Liver (tissue), 9 donors: Measurements from ENCODE around the gene TBX15. TPM values are rescaled to one million over a fixed set of nuclear protein-coding genes. Genes with fewer than 3 reads are reported as not detected.

Experiments
- DNase-seq: peaks from one replicate; pipeline ENCODE4 v3.0.0-alpha.2; 2017; ENCODE audit warnings: low spot score
- H3K27ac ChIP-seq, 2 donors: one replicate each; pipeline ENCODE4 v1.7.0; 2013; ENCODE audit warnings: inconsistent platforms in 2 of 2, low read length in 2 of 2, control low read depth in 1 of 2, low read depth in 1 of 2, mild to moderate bottlenecking in 1 of 2
- H3K27me3 ChIP-seq, 4 donors: one replicate each; pipeline versions ENCODE4 v1.6.1 to v1.7.0; 2013; ENCODE audit warnings: low read length in 3 of 4, inconsistent platforms in 1 of 4, mild to moderate bottlenecking in 1 of 4, moderate library complexity in 1 of 4; ENCODE audit not compliant: control insufficient read depth in 4 of 4, insufficient read depth in 4 of 4
- H3K36me3 ChIP-seq, 4 donors: one replicate each; pipeline versions ENCODE4 v1.6.1 to v1.7.0; 2013; ENCODE audit warnings: low read length in 3 of 4, mild to moderate bottlenecking in 3 of 4, low read depth in 1 of 4, moderate library complexity in 1 of 4; ENCODE audit not compliant: control insufficient read depth in 4 of 4, insufficient read depth in 3 of 4
- H3K4me1 ChIP-seq, 4 donors: one replicate each; pipeline versions ENCODE4 v1.6.1 to v1.7.0; 2013; ENCODE audit warnings: low read length in 3 of 4, mild to moderate bottlenecking in 3 of 4, moderate library complexity in 1 of 4; ENCODE audit not compliant: control insufficient read depth in 4 of 4, insufficient read depth in 4 of 4
- H3K4me3 ChIP-seq, 3 donors: one replicate each; pipeline versions ENCODE4 v1.6.1 to v1.7.0; 2013; ENCODE audit warnings: low read length in 3 of 3, control low read depth in 1 of 3, low read depth in 1 of 3, mild to moderate bottlenecking in 1 of 3
- H3K9ac ChIP-seq, 2 donors: one replicate each; pipeline ENCODE4 v1.7.0; 2013; ENCODE audit warnings: low read length in 2 of 2, mild to moderate bottlenecking in 2 of 2, moderate library complexity in 2 of 2, control low read depth in 1 of 2, low read depth in 1 of 2
- H3K9me3 ChIP-seq, 4 donors: one replicate each; pipeline versions ENCODE4 v1.6.1 to v1.7.0; 2013; ENCODE audit warnings: low read length in 3 of 4; ENCODE audit not compliant: control insufficient read depth in 4 of 4
- ATF3 ChIP-seq: IDR thresholded peaks from 2 replicates; pipeline ENCODE4 v1.6.1; 2016; ENCODE audit warnings: antibody characterized with exemption
- EGR1 ChIP-seq, 2 donors: IDR thresholded peaks; 2 replicates each; pipeline ENCODE4 v1.6.1; 2016 to 2018; ENCODE audit warnings: antibody characterized with exemption in 2 of 2, low read depth in 2 of 2
- FOXA2 ChIP-seq: IDR thresholded peaks from 2 replicates; pipeline ENCODE4 v1.6.1; 2016; ENCODE audit warnings: antibody characterized with exemption
- GABPA ChIP-seq, 2 donors: IDR thresholded peaks in 1 of 2; conservative IDR thresholded peaks in 1 of 2; 2 replicates each; pipeline ENCODE4 v1.6.1; 2016; ENCODE audit warnings: antibody characterized with exemption in 2 of 2, mild to moderate bottlenecking in 1 of 2, moderate library complexity in 1 of 2
- HNF4A ChIP-seq, 2 donors: conservative IDR thresholded peaks; 2 replicates each; pipeline ENCODE4 v1.6.1; 2016; ENCODE audit warnings: antibody characterized with exemption in 2 of 2, mild to moderate bottlenecking in 2 of 2
- HNF4G ChIP-seq: IDR thresholded peaks from 2 replicates; pipeline ENCODE4 v1.6.1; 2016; ENCODE audit warnings: antibody characterized with exemption
- JUND ChIP-seq, 2 donors: IDR thresholded peaks; 2 replicates each; pipeline ENCODE4 v1.6.1; 2016; ENCODE audit warnings: antibody characterized with exemption in 2 of 2
- MAX ChIP-seq: IDR thresholded peaks from 2 replicates; pipeline ENCODE4 v1.6.1; 2016; ENCODE audit warnings: antibody characterized with exemption
- NR2F2 ChIP-seq: IDR thresholded peaks from 2 replicates; pipeline ENCODE4 v1.6.1; 2016; ENCODE audit warnings: antibody characterized with exemption
- RAD21 ChIP-seq, 2 donors: IDR thresholded peaks; 2 replicates each; pipeline ENCODE4 v1.6.1; 2016; ENCODE audit warnings: antibody characterized with exemption in 2 of 2, mild to moderate bottlenecking in 2 of 2
- RXRA ChIP-seq, 2 donors: IDR thresholded peaks; 2 replicates each; pipeline ENCODE4 v1.6.1; 2017 to 2018; ENCODE audit warnings: antibody characterized with exemption in 2 of 2, mild to moderate bottlenecking in 1 of 2
- SP1 ChIP-seq: IDR thresholded peaks from 2 replicates; pipeline ENCODE4 v1.6.1; 2018; ENCODE audit warnings: antibody characterized with exemption, mild to moderate bottlenecking
- TAF1 ChIP-seq: conservative IDR thresholded peaks from 2 replicates; pipeline ENCODE4 v1.6.1; 2016; ENCODE audit warnings: antibody characterized with exemption, mild to moderate bottlenecking
- YY1 ChIP-seq: IDR thresholded peaks from 2 replicates; pipeline ENCODE4 v1.6.1; 2016; ENCODE audit warnings: antibody characterized with exemption, mild to moderate bottlenecking
- WGBS: extraction: QIAGEN DNeasy Blood & Tissue Kit; methylation state at CpG from one replicate; pipeline ENCODE4 v1.1.7; 2013; 5-methylcytosine and 5-hydroxymethylcytosine counted together
- polyA plus RNA-seq, 2 donors: library from polyadenylated mRNA; stranded (reverse) in 1 of 2; unstranded in 1 of 2; fragments of 200-250 nt in 1 of 2; fragments of >200 nt in 1 of 2; fragmentation: Nextera tagmentation in 1 of 2; extraction: Ambion mirVana in 1 of 2; gene quantifications; one replicate each; pipeline versions ENCODE4 v1.2.1 to v1.2.3, GENCODE V29; 2013 to 2015
- total RNA-seq, 2 donors: library from RNA; depleted of rRNA; stranded (reverse); fragments of >200 nt; gene quantifications; one replicate each; pipeline ENCODE4 v1.2.3, GENCODE V29; 2014
- TF ChIP-seq, protein P1 (sequence below): IDR thresholded peaks from 2 replicates; pipeline ENCODE4 v1.6.1; 2016; ENCODE audit warnings: antibody characterized with exemption, mild to moderate bottlenecking
- donor health status: healthy.
- donor health status: healthy.
- donor health status: healthy.
- donor health status: healthy.
- donor health status: healthy.

TBX15 gene
- total and polyA plus RNA-seq, 4 donors: 0.09 to 15.5 (median 3.5) TPM

DNA sequence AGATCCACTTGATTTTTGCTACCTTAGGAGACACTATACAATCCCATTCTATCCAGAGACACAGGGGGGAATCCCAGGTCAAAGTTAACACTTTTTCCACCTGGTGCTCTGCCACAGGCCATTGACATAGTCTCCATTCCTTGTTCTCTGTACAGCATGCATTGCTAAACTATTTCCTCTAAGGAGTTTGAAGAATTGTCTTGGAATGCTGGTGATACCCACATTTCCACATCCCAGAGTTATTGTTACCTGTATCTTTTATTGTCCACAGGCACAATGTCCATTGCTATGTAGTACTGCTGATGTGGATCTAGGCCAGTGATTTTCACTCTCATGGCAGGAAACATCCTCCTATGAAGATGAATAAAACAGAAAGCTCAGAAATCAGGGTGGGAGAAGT lies 61.9 kb downstream of the TBX15 start:
- H3K36me3 ChIP-seq: no peaks in the 10 kb centered on the region
- H3K4me3 ChIP-seq: no peak overlapping the region
- DNase-seq: no peak
- H3K4me1 ChIP-seq: no peaks in the 10 kb centered on the region
- no peak overlapping the region for H3K27ac ChIP-seq
- H3K9me3 ChIP-seq: no peaks in the 10 kb centered on the region
- TF ChIP-seq NR2F2 (no peak), EGR1 (IDR thresholded peaks at IDR 0.05; ENCODE audit: low read depth in 2 of 2) (no peak), HNF4A (conservative IDR thresholded peaks at IDR 0.05) (no peak), SP1 (no peak), RXRA (IDR thresholded peaks at IDR 0.05) (no peak), GABPA (IDR thresholded peaks at IDR 0.05 in 1 of 2, conservative IDR thresholded peaks at IDR 0.05 in 1 of 2) (no peak), YY1 (no peak), HNF4G (no peak), RAD21 (IDR thresholded peaks at IDR 0.05) (no peak), TAF1 (no peak), FOXA2 (no peak)
- H3K9ac ChIP-seq: no peak overlapping the region
- H3K27me3 ChIP-seq: no peaks in the 10 kb centered on the region

DNA sequence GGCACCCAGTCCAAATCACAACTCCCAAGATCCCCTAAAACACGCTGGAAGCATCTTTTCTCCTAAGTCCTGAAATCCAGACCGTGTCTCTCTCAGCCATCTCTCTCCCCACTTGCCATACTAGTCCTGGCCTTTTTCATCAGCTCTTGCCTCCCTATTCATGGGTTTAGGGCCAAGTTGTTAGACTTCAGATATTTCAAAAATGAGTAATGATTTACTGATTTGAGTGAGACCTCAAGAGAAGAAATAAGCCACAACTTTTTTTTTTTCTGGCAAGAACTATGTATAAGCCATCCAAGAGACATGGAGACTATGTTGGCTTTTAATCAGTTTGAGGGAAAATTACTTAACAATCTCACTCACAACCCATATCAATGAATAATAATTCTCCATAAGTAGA lies 62.5 kb downstream of the TBX15 start:
- H3K4me1 ChIP-seq: no peaks in the 10 kb centered on the region
- TF ChIP-seq EGR1 (IDR thresholded peaks at IDR 0.05; ENCODE audit: low read depth in 2 of 2) (no peak), NR2F2 (no peak), YY1 (no peak), JUND (IDR thresholded peaks at IDR 0.05) (no peak), TAF1 (no peak), FOXA2 (no peak), HNF4A (conservative IDR thresholded peaks at IDR 0.05) (no peak), GABPA (IDR thresholded peaks at IDR 0.05 in 1 of 2, conservative IDR thresholded peaks at IDR 0.05 in 1 of 2) (no peak), MAX (no peak), ATF3 (no peak), RAD21 (IDR thresholded peaks at IDR 0.05) (no peak)
- no peak overlapping the region for H3K27ac ChIP-seq
- no peak overlapping the region for H3K9ac ChIP-seq
- no peaks in the 10 kb centered on the region for H3K36me3 ChIP-seq
- H3K9me3 ChIP-seq: no peaks in the 10 kb centered on the region
- H3K27me3 ChIP-seq: no peaks in the 10 kb centered on the region
- no peak for DNase-seq
- 72% methylated on average over 2 of the region's 2 CpGs for WGBS
- H3K4me3 ChIP-seq: no peak overlapping the region

DNA sequence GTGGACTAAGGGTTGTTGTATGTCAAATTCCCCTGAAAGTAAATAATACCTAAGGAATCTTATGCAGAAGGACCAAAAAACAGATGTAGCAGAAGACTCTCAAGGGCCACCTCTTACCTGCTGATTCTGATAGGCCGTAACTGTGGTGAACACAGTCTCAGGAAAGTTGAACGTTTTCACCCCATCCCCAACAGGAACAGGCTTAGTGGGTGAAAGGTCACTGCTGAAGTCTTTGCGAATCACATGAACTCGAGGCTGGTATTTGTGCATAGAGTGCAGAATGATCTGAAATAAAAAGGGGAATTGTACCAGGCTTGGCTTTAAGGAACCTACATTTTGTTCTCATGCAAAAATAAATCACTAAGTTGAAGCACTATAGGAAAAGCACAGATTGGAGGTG lies 64.8 kb downstream of the TBX15 start:
- Histone ChIP-seq H3K27ac (no peak overlapping the region), H3K9ac (no peak overlapping the region), H3K4me3 (no peak overlapping the region), H3K4me1 (no peaks in the 10 kb centered on the region), H3K9me3 (no peaks in the 10 kb centered on the region), H3K27me3 (no peaks in the 10 kb centered on the region), H3K36me3 (no peaks in the 10 kb centered on the region)
- 54% methylated on average over 4 of the region's 4 CpGs for WGBS
- no peak for DNase-seq
- no peak for TF ChIP-seq YY1
- peak; percentile 35 to 50 for TF ChIP-seq RXRA (IDR thresholded peaks at IDR 0.05)
- TF ChIP-seq, protein P1, sequence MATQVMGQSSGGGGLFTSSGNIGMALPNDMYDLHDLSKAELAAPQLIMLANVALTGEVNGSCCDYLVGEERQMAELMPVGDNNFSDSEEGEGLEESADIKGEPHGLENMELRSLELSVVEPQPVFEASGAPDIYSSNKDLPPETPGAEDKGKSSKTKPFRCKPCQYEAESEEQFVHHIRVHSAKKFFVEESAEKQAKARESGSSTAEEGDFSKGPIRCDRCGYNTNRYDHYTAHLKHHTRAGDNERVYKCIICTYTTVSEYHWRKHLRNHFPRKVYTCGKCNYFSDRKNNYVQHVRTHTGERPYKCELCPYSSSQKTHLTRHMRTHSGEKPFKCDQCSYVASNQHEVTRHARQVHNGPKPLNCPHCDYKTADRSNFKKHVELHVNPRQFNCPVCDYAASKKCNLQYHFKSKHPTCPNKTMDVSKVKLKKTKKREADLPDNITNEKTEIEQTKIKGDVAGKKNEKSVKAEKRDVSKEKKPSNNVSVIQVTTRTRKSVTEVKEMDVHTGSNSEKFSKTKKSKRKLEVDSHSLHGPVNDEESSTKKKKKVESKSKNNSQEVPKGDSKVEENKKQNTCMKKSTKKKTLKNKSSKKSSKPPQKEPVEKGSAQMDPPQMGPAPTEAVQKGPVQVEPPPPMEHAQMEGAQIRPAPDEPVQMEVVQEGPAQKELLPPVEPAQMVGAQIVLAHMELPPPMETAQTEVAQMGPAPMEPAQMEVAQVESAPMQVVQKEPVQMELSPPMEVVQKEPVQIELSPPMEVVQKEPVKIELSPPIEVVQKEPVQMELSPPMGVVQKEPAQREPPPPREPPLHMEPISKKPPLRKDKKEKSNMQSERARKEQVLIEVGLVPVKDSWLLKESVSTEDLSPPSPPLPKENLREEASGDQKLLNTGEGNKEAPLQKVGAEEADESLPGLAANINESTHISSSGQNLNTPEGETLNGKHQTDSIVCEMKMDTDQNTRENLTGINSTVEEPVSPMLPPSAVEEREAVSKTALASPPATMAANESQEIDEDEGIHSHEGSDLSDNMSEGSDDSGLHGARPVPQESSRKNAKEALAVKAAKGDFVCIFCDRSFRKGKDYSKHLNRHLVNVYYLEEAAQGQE: no peak
- peak; percentile 10 for TF ChIP-seq SP1
- TF ChIP-seq EGR1 (IDR thresholded peaks at IDR 0.05; ENCODE audit: low read depth in 2 of 2): no peak
- no peak for TF ChIP-seq FOXA2
- TF ChIP-seq RAD21 (IDR thresholded peaks at IDR 0.05): no peak
- TF ChIP-seq JUND (IDR thresholded peaks at IDR 0.05): no peak
